Stimulated activated naive CD8-positive, alpha-beta T cell treated with anti-CD3 and anti-CD28 coated beads, Interleukin-15, amount 100 ng/mL, for 72 hours (primary cell): ENCODE results near the gene POTEI.
"Not testable (repeated sequence)": the region's sequence is repeated elsewhere in the genome, so short reads cannot be mapped to it uniquely, and the experiment has no call there.

Source experiments
- ATAC-seq: fragments of 150-1000 bp; cut with Tn5 transposase; 2 replicates; pipeline ENCODE4 v1.10.0; 2021; ENCODE audit warnings: mild to moderate bottlenecking, moderate library complexity
- DNase-seq, 2 donors: peaks; one replicate each; pipeline ENCODE4 v3.0.0; 2021 to 2022
- H3K27ac Mint-ChIP-seq, 2 donors: one replicate each; pipeline ENCODE4 v1.8.0; 2022; ENCODE audit warnings: mild to moderate bottlenecking in 2 of 2, mixed read lengths in 2 of 2, moderate library complexity in 2 of 2
- H3K27me3 Mint-ChIP-seq: one replicate; pipeline ENCODE4 v1.8.0; 2022; ENCODE audit warnings: mixed read lengths
- H3K4me1 Mint-ChIP-seq: one replicate; pipeline ENCODE4 v1.8.0; 2022; ENCODE audit warnings: mild to moderate bottlenecking, mixed read lengths
- H3K4me3 Mint-ChIP-seq, 2 donors: one replicate each; pipeline ENCODE4 v1.8.0; 2022; ENCODE audit warnings: mild to moderate bottlenecking in 2 of 2, mixed read lengths in 2 of 2, moderate library complexity in 1 of 2
- H3K9me3 Mint-ChIP-seq, 2 donors: one replicate each; pipeline ENCODE4 v1.8.0; 2022; ENCODE audit warnings: mixed read lengths in 2 of 2

The POTEI gene

GRCh38 chr2:130518516-130519106 is 9.5 kb upstream of the POTEI start:
- not testable (repeated sequence) for ATAC-seq, H3K27me3 Mint-ChIP-seq, H3K4me1 Mint-ChIP-seq, DNase-seq, H3K4me3 Mint-ChIP-seq, H3K27ac Mint-ChIP-seq, H3K9me3 Mint-ChIP-seq

- H3K4me3 Mint-ChIP-seq, H3K27me3 Mint-ChIP-seq, DNase-seq, H3K27ac Mint-ChIP-seq, H3K4me1 Mint-ChIP-seq, H3K9me3 Mint-ChIP-seq, ATAC-seq: not testable (repeated sequence)
Measured at GRCh38 chr2:130511747-130512451, 2.8 kb upstream of the POTEI start.

GRCh38 chr2:130510807-130511746 is 1.9 kb upstream of the POTEI start:
- not testable (repeated sequence) for H3K4me1 Mint-ChIP-seq, ATAC-seq, H3K9me3 Mint-ChIP-seq, H3K27ac Mint-ChIP-seq, DNase-seq, H3K27me3 Mint-ChIP-seq, H3K4me3 Mint-ChIP-seq

- H3K27ac Mint-ChIP-seq, H3K4me3 Mint-ChIP-seq, H3K4me1 Mint-ChIP-seq, DNase-seq, H3K9me3 Mint-ChIP-seq, ATAC-seq, H3K27me3 Mint-ChIP-seq: not testable (repeated sequence)
Measured at GRCh38 chr2:130491073-130491472, 18.1 kb downstream of the POTEI start.

- not testable (repeated sequence) for ATAC-seq, H3K27ac Mint-ChIP-seq, H3K4me3 Mint-ChIP-seq, DNase-seq, H3K27me3 Mint-ChIP-seq, H3K4me1 Mint-ChIP-seq, H3K9me3 Mint-ChIP-seq
Measured at GRCh38 chr2:130455413-130455812, 53.7 kb downstream of the POTEI start.

- not testable (repeated sequence) for H3K4me1 Mint-ChIP-seq, H3K27me3 Mint-ChIP-seq, H3K27ac Mint-ChIP-seq, H3K4me3 Mint-ChIP-seq, ATAC-seq, H3K9me3 Mint-ChIP-seq, DNase-seq
Measured at GRCh38 chr2:130454712-130455083, 54.4 kb downstream of the POTEI start.

GRCh38 chr2:130453955-130454711 is 55.0 kb downstream of the POTEI start:
- not testable (repeated sequence) for ATAC-seq, H3K4me1 Mint-ChIP-seq, H3K4me3 Mint-ChIP-seq, H3K27ac Mint-ChIP-seq, DNase-seq, H3K9me3 Mint-ChIP-seq, H3K27me3 Mint-ChIP-seq

- not testable (repeated sequence) for H3K27me3 Mint-ChIP-seq, DNase-seq, H3K4me3 Mint-ChIP-seq, H3K4me1 Mint-ChIP-seq, ATAC-seq, H3K9me3 Mint-ChIP-seq, H3K27ac Mint-ChIP-seq
Measured at GRCh38 chr2:130452897-130453296, 56.2 kb downstream of the POTEI start.

GRCh38 chr2:130451823-130452222 is 57.3 kb downstream of the POTEI start:
- not testable (repeated sequence) for H3K4me1 Mint-ChIP-seq, DNase-seq, H3K27me3 Mint-ChIP-seq, ATAC-seq, H3K9me3 Mint-ChIP-seq, H3K4me3 Mint-ChIP-seq, H3K27ac Mint-ChIP-seq

- not testable (repeated sequence) for H3K4me1 Mint-ChIP-seq, H3K4me3 Mint-ChIP-seq, ATAC-seq
Measured at GRCh38 chr2:130451278-130451677, 57.9 kb downstream of the POTEI start.

GRCh38 chr2:130450366-130450765 is 58.8 kb downstream of the POTEI start:
- H3K27me3 Mint-ChIP-seq, DNase-seq, H3K4me3 Mint-ChIP-seq, H3K4me1 Mint-ChIP-seq, H3K9me3 Mint-ChIP-seq, H3K27ac Mint-ChIP-seq, ATAC-seq: not testable (repeated sequence)

More at GRCh38 chr2:130451278-130451677, 57.9 kb downstream of the POTEI start:
- H3K27ac Mint-ChIP-seq, H3K9me3 Mint-ChIP-seq, DNase-seq, H3K27me3 Mint-ChIP-seq: not testable (repeated sequence)

- DNase-seq, H3K4me1 Mint-ChIP-seq, H3K27ac Mint-ChIP-seq, H3K9me3 Mint-ChIP-seq: not testable (repeated sequence)
- Mint-ChIP-seq H3K27me3 (peaks cover 15% of the 10 kb centered on the region), H3K4me3 (peak overlapping the region; percentile 55 to 80)
- ATAC-seq = peak; percentile 31
Measured at GRCh38 chr2:130427631-130428030, 81.5 kb downstream of the POTEI start.

GRCh38 chr2:130418845-130419244 is 90.3 kb downstream of the POTEI start:
- not testable (repeated sequence) for H3K9me3 Mint-ChIP-seq, H3K27ac Mint-ChIP-seq, DNase-seq, H3K4me3 Mint-ChIP-seq, H3K27me3 Mint-ChIP-seq, ATAC-seq, H3K4me1 Mint-ChIP-seq

GRCh38 chr2:130416693-130417092 is 92.4 kb downstream of the POTEI start:
- H3K4me3 Mint-ChIP-seq, DNase-seq, H3K4me1 Mint-ChIP-seq, H3K9me3 Mint-ChIP-seq, H3K27ac Mint-ChIP-seq, H3K27me3 Mint-ChIP-seq, ATAC-seq: not testable (repeated sequence)
